Measurements from ENCODE around the gene CDC34.

The CDC34 gene

GRCh38 chr19:497869-498510 lies 33.6 kb upstream of the CDC34 start:
- no peak for TF ChIP-seq POLR2AphosphoS5 (IDR thresholded peaks at IDR 0.05; ENCODE audit: low read depth)
- TF ChIP-seq REST (IDR thresholded peaks at IDR 0.05; ENCODE audit: insufficient replicate concordance, low read depth): no peak
- TF ChIP-seq SPI1 (IDR thresholded peaks at IDR 0.05; ENCODE audit: borderline replicate concordance, low read depth): no peak
- Histone ChIP-seq H3K4me3 (replicated peaks; ENCODE audit: insufficient read depth, low read length) (no peak overlapping the region), H3K27ac (replicated peaks) (no peak overlapping the region), H3K27me3 (ENCODE audit: insufficient read depth, poor library complexity, severe bottlenecking) (peaks cover 14% of the 10 kb centered on the region)
- no peak for DNase-seq (ENCODE audit: low read depth in 1 of 2, low spot score in 1 of 2)

GRCh38 chr19:498511-498891 lies 33.1 kb upstream of the CDC34 start:
- Histone ChIP-seq H3K27ac (replicated peaks) (no peak overlapping the region), H3K27me3 (ENCODE audit: insufficient read depth, poor library complexity, severe bottlenecking) (peaks cover 14% of the 10 kb centered on the region), H3K4me3 (replicated peaks; ENCODE audit: insufficient read depth, low read length) (no peak overlapping the region)
- DNase-seq (ENCODE audit: low read depth in 1 of 2, low spot score in 1 of 2): no peak
- TF ChIP-seq GABPA (IDR thresholded peaks at IDR 0.05; ENCODE audit: low read depth): no peak
- TF ChIP-seq CTCF (IDR thresholded peaks at IDR 0.05; ENCODE audit: insufficient read depth, low read length): no peak
- TF ChIP-seq POLR2AphosphoS5 (IDR thresholded peaks at IDR 0.05; ENCODE audit: low read depth): no peak
- TF ChIP-seq SPI1 (IDR thresholded peaks at IDR 0.05; ENCODE audit: borderline replicate concordance, low read depth): no peak
- no peak for TF ChIP-seq REST (IDR thresholded peaks at IDR 0.05; ENCODE audit: insufficient replicate concordance, low read depth)

- Histone ChIP-seq H3K27ac (replicated peaks) (no peak overlapping the region), H3K4me3 (replicated peaks; ENCODE audit: insufficient read depth, low read length) (no peak overlapping the region), H3K27me3 (ENCODE audit: insufficient read depth, poor library complexity, severe bottlenecking) (peaks cover 14% of the 10 kb centered on the region)
- no peak for TF ChIP-seq SPI1 (IDR thresholded peaks at IDR 0.05; ENCODE audit: borderline replicate concordance, low read depth)
- TF ChIP-seq CTCF (IDR thresholded peaks at IDR 0.05; ENCODE audit: insufficient read depth, low read length): no peak
- no peak for TF ChIP-seq GABPA (IDR thresholded peaks at IDR 0.05; ENCODE audit: low read depth)
- no peak for TF ChIP-seq REST (IDR thresholded peaks at IDR 0.05; ENCODE audit: insufficient replicate concordance, low read depth)
- no peak for TF ChIP-seq POLR2AphosphoS5 (IDR thresholded peaks at IDR 0.05; ENCODE audit: low read depth)
- no peak for DNase-seq (ENCODE audit: low read depth in 1 of 2, low spot score in 1 of 2)
Observed at GRCh38 chr19:498977-499623, 32.5 kb upstream of the CDC34 start.
